Measurements from ENCODE around the gene UMAD1. TPM values are rescaled to one million over a fixed set of nuclear protein-coding genes. Genes with fewer than 3 reads are reported as not detected.
A peak's percentile ranks its signal among the peaks of the same experiment; 100 is the strongest.

Gene UMAD1
- total RNA-seq, 1 donor from 2014 or later, result 11.9 TPM

GRCh38 chr7:7883394-7883793 lies 242.8 kb downstream of the UMAD1 start:
- peak; percentile 47 for DNase-seq

GRCh38 chr7:7884855-7885254 lies 244.3 kb downstream of the UMAD1 start:
- no peak for DNase-seq

GRCh38 chr7:7889791-7890568 lies 249.4 kb downstream of the UMAD1 start:
- no peak for DNase-seq

- peak; percentile 83 for DNase-seq
Measured at GRCh38 chr7:7895004-7895650, 254.6 kb downstream of the UMAD1 start.

- peak; percentile 37 for DNase-seq
Measured at GRCh38 chr7:7895754-7896153, 255.2 kb downstream of the UMAD1 start.

GRCh38 chr7:7897509-7897908 lies 257.0 kb downstream of the UMAD1 start:
- DNase-seq, result no peak

- no peak for DNase-seq
Measured at GRCh38 chr7:7897949-7898515, 257.5 kb downstream of the UMAD1 start.

- DNase-seq, result no peak
Measured at GRCh38 chr7:7902845-7903244, 262.3 kb downstream of the UMAD1 start.

GRCh38 chr7:7907306-7907705 lies 266.8 kb downstream of the UMAD1 start:
- DNase-seq, result no peak

GRCh38 chr7:7908622-7909145 lies 268.1 kb downstream of the UMAD1 start:
- DNase-seq, result no peak

- peak; percentile 53 for DNase-seq
Measured at GRCh38 chr7:7909376-7909775, 268.8 kb downstream of the UMAD1 start.

GRCh38 chr7:7911369-7912123 lies 271.0 kb downstream of the UMAD1 start:
- peak; percentile 14 for DNase-seq

GRCh38 chr7:7912937-7913336 lies 272.4 kb downstream of the UMAD1 start:
- no peak for DNase-seq

GRCh38 chr7:7913504-7913903 lies 273.0 kb downstream of the UMAD1 start:
- no peak for DNase-seq

GRCh38 chr7:7914547-7914946 lies 274.0 kb downstream of the UMAD1 start:
- no peak for DNase-seq

- DNase-seq, result no peak
Measured at GRCh38 chr7:7916064-7916463, 275.5 kb downstream of the UMAD1 start.

- DNase-seq, result no peak
Measured at GRCh38 chr7:7917593-7917992, 277.0 kb downstream of the UMAD1 start.

- DNase-seq, result no peak
Measured at GRCh38 chr7:7918736-7919448, 278.3 kb downstream of the UMAD1 start.

- no peak for DNase-seq
Measured at GRCh38 chr7:7919449-7919945, 278.9 kb downstream of the UMAD1 start.

GRCh38 chr7:7920056-7920455 lies 279.5 kb downstream of the UMAD1 start:
- no peak for DNase-seq

GRCh38 chr7:7920481-7920880 lies 279.9 kb downstream of the UMAD1 start:
- no peak for DNase-seq

- DNase-seq, result no peak
Measured at GRCh38 chr7:7921830-7922229, 281.3 kb downstream of the UMAD1 start.

Measured in tongue (tissue), 2 donors.